DLD1 (cell line): ENCODE results near the gene ARMC2.
"Not testable (repeated sequence)": the region's sequence is repeated elsewhere in the genome, so short reads cannot be mapped to it uniquely, and the experiment has no call there.

Source experiments
- in situ Hi-C: cut with HindIII; loops from 2 replicates; pipeline ENCODE4 v1.10.0; 2017; ENCODE audit warnings: low sequenced_read_pairs

ARMC2 gene

GRCh38 chr6:108825326-108825725 lies 22.9 kb upstream of the ARMC2 start:
- in situ Hi-C loops = no loop called here

GRCh38 chr6:108831104-108831503 lies 17.1 kb upstream of the ARMC2 start:
- in situ Hi-C loops = no loop called here

DNA sequence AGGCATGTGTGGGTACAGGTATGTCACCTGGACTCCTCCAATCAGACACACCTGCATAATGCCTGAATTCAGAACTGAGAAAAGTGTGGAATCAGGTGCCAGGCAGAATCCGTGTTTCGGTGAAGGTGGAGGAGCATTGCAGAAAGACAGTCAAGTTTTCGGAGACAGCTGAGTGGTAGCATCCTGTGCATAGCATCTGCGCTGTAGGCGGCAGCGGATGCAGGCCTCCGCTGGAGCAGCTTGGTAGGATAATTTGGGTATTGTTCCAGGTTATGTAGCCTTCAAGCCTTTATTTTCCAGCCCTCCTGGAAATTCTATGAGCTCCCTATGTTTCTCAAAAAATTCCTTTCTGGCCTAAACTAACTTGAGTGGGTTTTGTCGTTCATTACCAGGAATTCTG lies 15.5 kb upstream of the ARMC2 start:
- in situ Hi-C loops = no loop called here

DNA sequence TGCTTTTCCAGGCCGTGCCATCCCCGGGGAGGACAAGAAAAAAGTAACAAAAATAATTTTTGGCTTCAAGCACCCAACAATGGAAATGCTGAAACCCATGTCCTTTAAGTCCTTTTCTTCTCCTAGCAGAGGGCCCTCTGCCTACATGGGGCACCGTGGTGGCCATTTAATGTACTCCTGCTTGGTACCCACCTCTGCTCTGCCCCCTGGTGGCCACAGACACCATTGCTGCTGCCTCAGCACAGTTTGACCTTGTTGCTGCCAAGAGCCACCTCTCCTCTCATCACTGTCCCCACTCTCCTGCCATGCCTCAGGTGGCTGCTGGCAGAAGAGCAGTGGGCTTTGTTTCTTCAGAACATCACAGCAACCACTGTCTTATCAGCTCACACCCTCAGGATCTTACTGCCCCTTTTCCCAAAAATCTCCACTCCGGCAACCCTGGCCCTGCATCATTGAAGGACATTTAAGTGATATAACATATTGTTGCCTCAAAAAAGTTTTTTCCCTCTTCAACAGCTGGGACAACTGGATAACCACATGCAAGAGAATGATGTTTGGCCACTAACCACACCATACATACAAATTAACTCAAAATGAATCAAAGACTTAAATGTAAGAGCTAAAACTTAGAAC lies 12.9 kb upstream of the ARMC2 start:
- in situ Hi-C loops = no loop called here

DNA sequence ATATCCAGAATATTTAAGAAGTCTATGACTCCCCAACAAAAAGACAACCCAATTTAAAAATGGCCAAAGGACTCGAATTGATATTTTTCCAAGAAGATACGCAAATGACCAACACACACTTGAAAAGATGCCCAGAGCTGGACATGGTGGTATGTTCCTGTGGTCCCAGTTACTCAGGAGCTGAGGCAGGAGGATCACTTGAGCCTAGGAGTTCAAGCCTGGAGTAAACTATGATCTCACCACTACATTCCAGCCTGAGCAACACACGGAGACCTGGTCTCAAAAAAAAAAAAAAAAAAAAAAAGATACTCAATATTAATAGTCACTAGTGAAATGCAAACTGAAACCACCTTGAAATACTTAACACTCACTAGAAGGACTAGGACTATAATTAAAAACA lies 12.2 kb upstream of the ARMC2 start:
- in situ Hi-C loops = no loop called here

DNA sequence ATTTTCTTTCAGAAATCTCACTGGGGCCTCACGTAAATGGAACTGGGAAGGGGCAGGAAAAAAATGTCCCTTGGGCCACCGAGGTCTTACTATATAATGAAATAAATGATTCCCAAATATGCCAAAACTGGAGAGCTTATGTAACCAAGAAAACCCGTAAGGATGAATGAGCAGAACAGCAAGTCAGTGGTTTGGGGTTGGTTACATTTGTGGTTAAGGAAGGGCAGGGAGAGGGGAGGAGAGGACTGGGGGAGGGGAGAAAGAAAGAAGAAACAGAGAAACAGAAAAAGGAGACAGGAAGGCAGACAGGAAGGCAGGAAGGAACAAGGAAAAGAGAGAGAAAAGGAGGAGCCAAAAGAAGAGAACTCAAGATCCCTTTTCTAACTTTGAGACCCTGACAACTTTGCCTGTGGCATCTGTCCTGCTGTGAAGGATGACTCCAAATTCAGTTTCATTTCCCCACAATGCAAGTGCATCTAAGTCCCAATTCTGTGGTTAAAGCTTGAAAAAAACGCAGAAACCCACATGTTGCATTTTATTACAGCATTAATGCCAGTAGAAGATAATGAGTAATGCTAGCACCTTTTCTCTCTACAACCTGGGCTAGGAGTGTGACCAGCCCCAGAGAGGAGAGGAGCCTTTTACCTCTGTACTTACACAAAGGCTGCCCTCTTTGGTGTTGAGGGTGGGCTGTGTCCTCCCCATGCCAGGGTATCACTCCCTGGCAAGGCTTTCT lies 10.8 kb upstream of the ARMC2 start:
- in situ Hi-C loops = no loop called here

DNA sequence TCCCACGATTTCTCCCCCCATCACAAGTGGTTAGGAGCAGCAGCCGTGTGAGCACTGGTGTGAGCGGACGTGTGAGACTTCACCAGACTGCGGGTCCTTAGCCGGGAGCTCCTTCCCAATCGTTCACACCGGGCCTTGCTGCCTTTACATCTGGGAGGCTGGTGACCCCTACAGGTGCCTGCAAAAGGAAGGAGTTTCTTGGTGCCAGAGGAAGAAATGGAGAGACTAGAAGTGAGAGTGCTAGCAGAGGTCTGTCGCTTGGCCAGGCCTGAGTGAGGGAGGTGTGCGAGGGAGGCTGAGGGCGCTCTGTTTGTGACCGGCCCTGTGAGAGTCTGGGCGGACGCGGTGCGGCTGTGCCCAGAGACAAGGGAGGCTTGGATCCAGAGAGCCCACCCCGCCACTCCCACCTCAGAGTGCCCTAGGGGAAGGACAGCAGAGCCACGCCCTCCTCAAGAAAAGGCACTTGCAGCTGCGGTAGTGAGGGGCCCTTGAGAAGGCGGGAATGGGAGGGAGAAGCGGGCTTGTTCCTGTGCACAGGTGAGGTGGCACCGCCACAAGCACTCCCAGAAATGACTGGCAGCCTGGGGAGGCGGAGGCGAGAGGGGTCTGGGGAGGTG lies 10.0 kb upstream of the ARMC2 start:
- in situ Hi-C loops = no loop called here

GRCh38 chr6:108839083-108839642 lies 9.1 kb upstream of the ARMC2 start:
- in situ Hi-C loops = no loop called here

- in situ Hi-C loops = no loop called here
Observed at GRCh38 chr6:108840919-108841318, 7.3 kb upstream of the ARMC2 start.

GRCh38 chr6:108841377-108841855 lies 6.8 kb upstream of the ARMC2 start:
- in situ Hi-C loops = no loop called here

- in situ Hi-C loops = no loop called here
Observed at GRCh38 chr6:108844135-108844534, 4.1 kb upstream of the ARMC2 start.

GRCh38 chr6:108845145-108845544 lies 3.1 kb upstream of the ARMC2 start:
- in situ Hi-C loops = no loop called here

GRCh38 chr6:108846101-108846500 lies 2.1 kb upstream of the ARMC2 start:
- in situ Hi-C loops = no loop called here

- in situ Hi-C loops = no loop called here
Observed at GRCh38 chr6:108846628-108847027, 1.6 kb upstream of the ARMC2 start.

GRCh38 chr6:108847738-108848115 lies 495 bp upstream of the ARMC2 start:
- in situ Hi-C loops = no loop called here

DNA sequence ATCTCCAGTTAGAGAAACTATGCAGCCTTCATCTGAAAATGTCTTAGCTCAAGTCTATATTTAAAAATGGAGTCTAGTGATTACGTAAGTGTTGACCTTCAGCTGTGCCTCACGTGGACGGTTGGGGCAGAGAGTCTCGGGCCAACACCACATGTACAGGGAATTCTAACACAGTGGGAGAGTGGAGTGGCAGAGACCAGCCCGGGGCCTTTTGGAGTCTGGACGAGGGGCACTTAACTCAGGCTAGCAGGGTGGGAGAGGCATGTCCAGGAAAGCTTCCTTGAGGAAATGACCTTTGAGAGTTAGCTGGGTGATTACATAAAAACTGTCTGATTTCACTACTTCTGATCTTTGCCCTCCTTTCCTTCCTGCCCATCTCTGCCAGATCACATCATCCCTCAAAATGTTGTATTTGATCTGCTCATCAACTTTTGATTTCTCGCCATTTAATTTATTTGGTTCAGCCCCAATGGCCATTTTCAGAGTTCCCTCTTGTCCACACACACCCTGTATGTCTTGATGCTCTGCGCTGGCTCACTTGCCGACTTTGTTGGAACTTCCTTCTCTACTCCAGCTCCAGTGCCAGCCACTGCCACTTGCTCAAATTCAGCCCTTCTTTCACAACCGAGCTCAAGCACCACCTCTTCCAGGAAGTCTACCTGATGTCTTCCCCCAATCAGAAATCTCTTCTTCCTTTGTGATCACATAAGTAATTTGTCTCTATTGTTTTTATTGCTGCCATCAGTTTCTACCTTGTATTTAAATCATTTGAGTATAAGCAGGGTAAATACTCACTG lies 2.6 kb downstream of the ARMC2 start:
- in situ Hi-C loops = no loop called here

DNA sequence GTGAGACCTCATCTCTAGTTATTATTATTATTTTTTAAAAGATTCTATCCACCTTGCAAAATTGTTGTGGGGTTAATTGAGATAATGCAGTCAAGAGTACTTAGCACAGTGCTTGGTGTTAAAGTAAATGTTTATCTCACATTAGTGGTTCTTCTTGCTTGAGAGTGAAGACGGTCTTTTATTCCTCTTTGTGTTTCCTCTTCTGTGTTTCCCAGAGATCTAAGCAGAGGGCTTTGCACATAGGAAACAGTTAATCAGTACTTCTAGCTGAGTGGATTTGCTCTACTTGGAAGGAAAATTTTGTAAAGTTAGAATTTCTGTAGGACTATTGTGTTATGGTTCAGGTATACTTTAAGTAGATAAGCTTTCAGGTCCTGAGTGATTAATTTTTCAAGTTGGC lies 3.5 kb downstream of the ARMC2 start:
- in situ Hi-C loops = no loop called here

- in situ Hi-C loops = no loop called here
Observed at GRCh38 chr6:108853077-108853476, 4.9 kb downstream of the ARMC2 start.

- in situ Hi-C loops = no loop called here
Observed at GRCh38 chr6:108862479-108863191, 14.4 kb downstream of the ARMC2 start.

DNA sequence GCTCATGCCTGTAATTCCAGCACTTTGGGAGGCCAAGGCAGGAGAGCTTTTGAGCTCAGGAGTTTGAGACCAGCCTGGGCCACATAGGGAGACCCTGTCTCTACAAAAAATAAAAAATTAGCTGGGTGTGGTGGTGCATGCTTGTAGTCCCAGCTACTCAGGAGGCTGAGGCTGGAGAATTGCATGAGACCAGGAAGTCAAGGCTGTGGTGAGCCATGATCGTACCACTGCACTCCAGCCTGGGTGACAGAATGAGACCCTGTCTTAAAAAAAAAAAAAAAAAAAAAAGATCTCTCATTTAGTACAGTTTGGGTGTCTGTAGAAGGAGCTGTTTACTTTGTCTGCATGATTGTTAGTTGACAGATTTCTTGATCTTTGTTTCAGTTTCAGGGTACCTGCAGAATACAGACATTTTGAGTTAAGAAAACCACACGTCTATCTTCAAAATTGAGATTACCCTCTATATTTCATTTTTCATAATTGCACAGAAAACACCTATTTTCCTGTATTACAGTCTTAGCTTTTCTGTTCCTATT lies 17.6 kb downstream of the ARMC2 start:
- in situ Hi-C loops = not testable (repeated sequence)
